Spinal cord (tissue), 10 donors: ENCODE measurements around the gene IL32. TPM values are rescaled to one million over a fixed set of nuclear protein-coding genes. Genes with fewer than 3 reads are reported as not detected.

Source experiments
- DNase-seq, 6 donors: peaks; one replicate each; pipeline versions ENCODE4 v3.0.0 to v3.0.0-alpha.2; 2013 to 2015; ENCODE audit warnings: low spot score in 6 of 6, low read depth in 4 of 6
- H3K27ac ChIP-seq: one replicate; pipeline ENCODE4 v1.5.1; 2013; ENCODE audit warnings: low read depth, low read length, control low read depth
- H3K27me3 ChIP-seq: one replicate; pipeline ENCODE4 v1.6.1; 2013; ENCODE audit warnings: low read length; ENCODE audit not compliant: control insufficient read depth, insufficient read depth
- H3K36me3 ChIP-seq: one replicate; pipeline ENCODE4 v1.6.1; 2013; ENCODE audit warnings: low read length; ENCODE audit not compliant: control insufficient read depth, insufficient read depth
- H3K4me1 ChIP-seq: one replicate; pipeline ENCODE4 v1.6.1; 2013; ENCODE audit warnings: low read length; ENCODE audit not compliant: control insufficient read depth, insufficient read depth
- H3K4me3 ChIP-seq: one replicate; pipeline ENCODE4 v1.5.1; 2013; ENCODE audit warnings: low read depth, low read length, control low read depth
- H3K9me3 ChIP-seq: one replicate; pipeline ENCODE4 v1.6.1; 2013; ENCODE audit warnings: low read length; ENCODE audit not compliant: control insufficient read depth, insufficient read depth
- WGBS: methylation state at CpG from one replicate; pipeline ENCODE4 v1.1.5; 2013; ENCODE audit warnings: missing lambda C conversion rate; ENCODE audit not compliant: insufficient coverage; 5-methylcytosine and 5-hydroxymethylcytosine counted together
- polyA plus RNA-seq, 2 donors: library from polyadenylated mRNA; unstranded; fragments of 120-200 nt; gene quantifications; one replicate each; pipeline ENCODE4 v1.2.1, GENCODE V29; 2013; ENCODE audit not compliant: insufficient read length in 2 of 2
- total RNA-seq, 2 donors: library from RNA; depleted of rRNA in 1 of 2; stranded (reverse); fragments of 120-200 nt in 1 of 2; fragments of >200 nt in 1 of 2; gene quantifications; one replicate each; pipeline versions ENCODE4 v1.2.3 to v1.2.4, GENCODE V29; 2013 to 2014
- donor health status: healthy.

IL32 gene
- total and polyA plus RNA-seq, 4 donors = 9.0 to 20.2 (median 12.5) TPM

- no peak overlapping the region for H3K4me3 ChIP-seq
- 93% methylated on average over 5 of the region's 8 CpGs for WGBS
- H3K9me3 ChIP-seq = no peaks in the 10 kb centered on the region
- peaks cover 38% of the 10 kb centered on the region for H3K4me1 ChIP-seq
- no peak for DNase-seq
- H3K36me3 ChIP-seq = peaks cover 20% of the 10 kb centered on the region
- no peak overlapping the region for H3K27ac ChIP-seq
- peaks cover 39% of the 10 kb centered on the region for H3K27me3 ChIP-seq
Measured at GRCh38 chr16:3027489-3027795, 38.0 kb upstream of the IL32 start.

- no peak overlapping the region for H3K4me3 ChIP-seq
- H3K4me1 ChIP-seq = peaks cover 31% of the 10 kb centered on the region
- H3K36me3 ChIP-seq = peaks cover 20% of the 10 kb centered on the region
- H3K27me3 ChIP-seq = peaks cover 44% of the 10 kb centered on the region
- WGBS = 5% methylated on average over 58 of the region's 58 CpGs
- no peaks in the 10 kb centered on the region for H3K9me3 ChIP-seq
- no peak overlapping the region for H3K27ac ChIP-seq
- DNase-seq = peak in 4 of 6 donors; percentile 50 to 94 (median 82)
Measured at GRCh38 chr16:3027983-3028715, 37.3 kb upstream of the IL32 start.

GRCh38 chr16:3028716-3029319 lies 36.6 kb upstream of the IL32 start:
- Histone ChIP-seq H3K4me3 (no peak overlapping the region), H3K27ac (no peak overlapping the region), H3K9me3 (no peaks in the 10 kb centered on the region), H3K36me3 (peaks cover 17% of the 10 kb centered on the region), H3K4me1 (peaks cover 24% of the 10 kb centered on the region), H3K27me3 (peaks cover 50% of the 10 kb centered on the region)
- peak in 1 of 6 donors; percentile 20 for DNase-seq
- 30% methylated on average over 8 of the region's 15 CpGs for WGBS

GRCh38 chr16:3029491-3030221 lies 35.8 kb upstream of the IL32 start:
- WGBS = 13% methylated on average over 58 of the region's 59 CpGs
- Histone ChIP-seq H3K9me3 (no peaks in the 10 kb centered on the region), H3K4me3 (no peak overlapping the region), H3K27ac (no peak overlapping the region), H3K36me3 (peaks cover 17% of the 10 kb centered on the region), H3K4me1 (peaks cover 20% of the 10 kb centered on the region), H3K27me3 (peaks cover 57% of the 10 kb centered on the region)
- DNase-seq = peak in 1 of 6 donors; percentile 12

- Histone ChIP-seq H3K36me3 (peaks cover 15% of the 10 kb centered on the region), H3K4me1 (peaks cover 22% of the 10 kb centered on the region), H3K27ac (no peak overlapping the region), H3K4me3 (no peak overlapping the region), H3K27me3 (peaks cover 65% of the 10 kb centered on the region), H3K9me3 (no peaks in the 10 kb centered on the region)
- no peak for DNase-seq
- whole genome bisulfite sequencing = 70% methylated on average over 31 of the region's 33 CpGs
Measured at GRCh38 chr16:3030222-3031212, 34.9 kb upstream of the IL32 start.

- no peak for DNase-seq
- H3K9me3 ChIP-seq = no peaks in the 10 kb centered on the region
- H3K36me3 ChIP-seq = peaks cover 2% of the 10 kb centered on the region
- no peak overlapping the region for H3K4me3 ChIP-seq
- H3K27ac ChIP-seq = no peak overlapping the region
- WGBS = 46% methylated on average over 6 of the region's 7 CpGs
- H3K4me1 ChIP-seq = peaks cover 30% of the 10 kb centered on the region
- peaks cover 86% of the 10 kb centered on the region for H3K27me3 ChIP-seq
Measured at GRCh38 chr16:3032624-3033023, 32.8 kb upstream of the IL32 start.

- peaks cover 83% of the 10 kb centered on the region for H3K27me3 ChIP-seq
- no peak overlapping the region for H3K4me3 ChIP-seq
- 42% methylated on average over 19 of the region's 19 CpGs for WGBS
- no peak for DNase-seq
- H3K4me1 ChIP-seq = peaks cover 11% of the 10 kb centered on the region
- no peak overlapping the region for H3K27ac ChIP-seq
- H3K9me3 ChIP-seq = no peaks in the 10 kb centered on the region
- H3K36me3 ChIP-seq = no peaks in the 10 kb centered on the region
Measured at GRCh38 chr16:3035289-3035971, 30.0 kb upstream of the IL32 start.

GRCh38 chr16:3035972-3036725 lies 29.3 kb upstream of the IL32 start:
- H3K9me3 ChIP-seq = no peaks in the 10 kb centered on the region
- H3K4me1 ChIP-seq = peaks cover 11% of the 10 kb centered on the region
- H3K36me3 ChIP-seq = no peaks in the 10 kb centered on the region
- no peak overlapping the region for H3K4me3 ChIP-seq
- peaks cover 79% of the 10 kb centered on the region for H3K27me3 ChIP-seq
- no peak overlapping the region for H3K27ac ChIP-seq
- DNase-seq = no peak
- WGBS = 4% methylated on average over 35 of the region's 40 CpGs
